ENCODE data around the gene MAST3. TPM values are rescaled to one million over a fixed set of nuclear protein-coding genes. Genes with fewer than 3 reads are reported as not detected.

The MAST3 gene
- total and polyA plus RNA-seq, 2 of the 13 experiments (the other 11 are each of a cell fraction or from before 2014, with no cell fraction given) = 4.1 to 4.6 TPM

GRCh38 chr19:18171605-18172327 is 74.2 kb downstream of the MAST3 start:
- ATAC-seq (no peak), DNase-seq (ENCODE audit: low spot score) (no peak), FAIRE-seq (no peak)
- H3K4me2 ChIP-seq (ENCODE audit: low read depth, low read length) = no peak overlapping the region
- intact Hi-C loops (cut with micrococcal nuclease; ENCODE audit: unreplicated experiment) = no loop called here
- 0 out of 2 replicates have a peak, but pooled peaks cover 3% of the 10 kb centered on the region for H4K20me1 ChIP-seq (ENCODE audit: insufficient read depth, low read length)
- H3K4me3 ChIP-seq (replicated peaks in 1 of 3; ENCODE audit: insufficient read depth in 1 of 3, low read depth in 2 of 3, low read length in 3 of 3) = no peak overlapping the region
- BruUV-seq (replicated peaks) = no TSS peak
- H2AFZ ChIP-seq (ENCODE audit: low read length) = no peak overlapping the region
- no peaks in the 10 kb centered on the region for H3K9me3 ChIP-seq (ENCODE audit: low read length)
- H3K36me3 ChIP-seq (replicated peaks in 1 of 2; ENCODE audit: control insufficient read depth in 1 of 2, insufficient read depth in 2 of 2, low read length in 2 of 2) = peaks cover 8 to 24% of the 10 kb centered on the region in 2 experiments
- no peaks in the 10 kb centered on the region for H3K79me2 ChIP-seq (ENCODE audit: insufficient read depth, low read length)
- WGBS (ENCODE audit: low lambda C conversion rate) = 94% methylated on average over 8 of the region's 8 CpGs
- POLR2A ChIA-PET = interaction anchor here (0.7 to 1.7 kb wide), 3 partner anchors 21 to 62 kb away, joined by 3 to 4 read pairs (median 3); partner anchors contain the start of gene MPV17L2
- CTCF ChIA-PET (ENCODE audit: low intra/inter-chr PET ratio, low total read pairs) = no interaction called here
- H3K9ac ChIP-seq (ENCODE audit: insufficient read depth, low read depth, low read length) = no peak overlapping the region
- peaks cover 14% of the 10 kb centered on the region for H3K4me1 ChIP-seq (ENCODE audit: insufficient read depth, low read length)
- H3K27me3 ChIP-seq (ENCODE audit: control insufficient read depth in 1 of 2, insufficient read depth in 2 of 2, low read length in 2 of 2) = no peaks in the 10 kb centered on the region
- no peak overlapping the region for H3K27ac ChIP-seq (ENCODE audit: extremely low read length, insufficient read depth, low read length)
- in situ Hi-C loops (cut with HindIII; ENCODE audit: extremely low pct_ligation_motif_present, low pct_unique_long_range_greater_than_20kb) = loop anchor here (10.0 kb wide), 1 partner anchor 167 kb away; the partner anchor contains the start of gene ARRDC2
- TF ChIP-seq ZNF446 (CRISPR knock-in tag; IDR thresholded peaks at IDR 0.05) = no peak
- TF ChIP-seq ZNF567 (CRISPR knock-in tag; IDR thresholded peaks at IDR 0.05; ENCODE audit: borderline replicate concordance) = no peak
- no peak for TF ChIP-seq NAIF1 (CRISPR knock-in tag; IDR thresholded peaks at IDR 0.05; ENCODE audit: borderline replicate concordance)
- no peak for TF ChIP-seq NFIC (IDR thresholded peaks at IDR 0.05; ENCODE audit: low read length)
- no peak for TF ChIP-seq SMC3 (IDR thresholded peaks at IDR 0.05; ENCODE audit: low read length)
- TF ChIP-seq BORCS8-MEF2B (CRISPR knock-in tag; IDR thresholded peaks at IDR 0.05) = peak; percentile 29; the same call in 1 of the 2 replicates
- TF ChIP-seq POLR2A (IDR thresholded peaks at IDR 0.05; ENCODE audit: insufficient read depth in 1 of 2, low read depth in 2 of 2, low read length in 2 of 2) = peak in 1 of 2 experiments; percentile 39; a peak in 1 of 4 replicates
- TF ChIP-seq SP5 (CRISPR knock-in tag; IDR thresholded peaks at IDR 0.05; ENCODE audit: borderline replicate concordance, low read depth) = no peak
- TF ChIP-seq, protein P1, sequence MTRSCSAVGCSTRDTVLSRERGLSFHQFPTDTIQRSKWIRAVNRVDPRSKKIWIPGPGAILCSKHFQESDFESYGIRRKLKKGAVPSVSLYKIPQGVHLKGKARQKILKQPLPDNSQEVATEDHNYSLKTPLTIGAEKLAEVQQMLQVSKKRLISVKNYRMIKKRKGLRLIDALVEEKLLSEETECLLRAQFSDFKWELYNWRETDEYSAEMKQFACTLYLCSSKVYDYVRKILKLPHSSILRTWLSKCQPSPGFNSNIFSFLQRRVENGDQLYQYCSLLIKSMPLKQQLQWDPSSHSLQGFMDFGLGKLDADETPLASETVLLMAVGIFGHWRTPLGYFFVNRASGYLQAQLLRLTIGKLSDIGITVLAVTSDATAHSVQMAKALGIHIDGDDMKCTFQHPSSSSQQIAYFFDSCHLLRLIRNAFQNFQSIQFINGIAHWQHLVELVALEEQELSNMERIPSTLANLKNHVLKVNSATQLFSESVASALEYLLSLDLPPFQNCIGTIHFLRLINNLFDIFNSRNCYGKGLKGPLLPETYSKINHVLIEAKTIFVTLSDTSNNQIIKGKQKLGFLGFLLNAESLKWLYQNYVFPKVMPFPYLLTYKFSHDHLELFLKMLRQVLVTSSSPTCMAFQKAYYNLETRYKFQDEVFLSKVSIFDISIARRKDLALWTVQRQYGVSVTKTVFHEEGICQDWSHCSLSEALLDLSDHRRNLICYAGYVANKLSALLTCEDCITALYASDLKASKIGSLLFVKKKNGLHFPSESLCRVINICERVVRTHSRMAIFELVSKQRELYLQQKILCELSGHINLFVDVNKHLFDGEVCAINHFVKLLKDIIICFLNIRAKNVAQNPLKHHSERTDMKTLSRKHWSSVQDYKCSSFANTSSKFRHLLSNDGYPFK (CRISPR knock-in tag; IDR thresholded peaks at IDR 0.05; ENCODE audit: borderline replicate concordance) = no peak
- TF ChIP-seq, protein P2, sequence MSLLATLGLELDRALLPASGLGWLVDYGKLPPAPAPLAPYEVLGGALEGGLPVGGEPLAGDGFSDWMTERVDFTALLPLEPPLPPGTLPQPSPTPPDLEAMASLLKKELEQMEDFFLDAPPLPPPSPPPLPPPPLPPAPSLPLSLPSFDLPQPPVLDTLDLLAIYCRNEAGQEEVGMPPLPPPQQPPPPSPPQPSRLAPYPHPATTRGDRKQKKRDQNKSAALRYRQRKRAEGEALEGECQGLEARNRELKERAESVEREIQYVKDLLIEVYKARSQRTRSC (CRISPR knock-in tag; IDR thresholded peaks at IDR 0.05; ENCODE audit: low read depth) = no peak
- no peak for TF ChIP-seq ZNF879 (CRISPR knock-in tag; IDR thresholded peaks at IDR 0.05)
- no peak for TF ChIP-seq GZF1 (CRISPR knock-in tag; IDR thresholded peaks at IDR 0.05)
- TF ChIP-seq NFE2L2 (IDR thresholded peaks at IDR 0.05; ENCODE audit: low read length) = no peak
- no peak for TF ChIP-seq ZNF34 (CRISPR knock-in tag; IDR thresholded peaks at IDR 0.05; ENCODE audit: borderline replicate concordance)
- TF ChIP-seq ZMYM3 (CRISPR knock-in tag; IDR thresholded peaks at IDR 0.05) = 0 out of 2 replicates have a peak, but pooled peaks have one; percentile 46
- no peak for TF ChIP-seq JUN (CRISPR knock-in tag; IDR thresholded peaks at IDR 0.05)
- TF ChIP-seq TBX3 (IDR thresholded peaks at IDR 0.05; ENCODE audit: borderline replicate concordance) = no peak
- TF ChIP-seq NR2C2 (CRISPR knock-in tag; IDR thresholded peaks at IDR 0.05; ENCODE audit: borderline replicate concordance) = no peak
- TF ChIP-seq TCF12 (IDR thresholded peaks at IDR 0.05) = no peak
- TF ChIP-seq TCF12 (CRISPR knock-in tag; IDR thresholded peaks at IDR 0.05) = no peak
- TF ChIP-seq ZNF337 (CRISPR knock-in tag; IDR thresholded peaks at IDR 0.05; ENCODE audit: borderline replicate concordance, low read depth) = no peak
- no peak for TF ChIP-seq IRF2 (CRISPR knock-in tag; IDR thresholded peaks at IDR 0.05)
- TF ChIP-seq ZNF83 (CRISPR knock-in tag; IDR thresholded peaks at IDR 0.05; ENCODE audit: borderline replicate concordance) = no peak
- TF ChIP-seq MIER2 (CRISPR knock-in tag; IDR thresholded peaks at IDR 0.05) = no peak
- TF ChIP-seq ZNF768 (CRISPR knock-in tag; IDR thresholded peaks at IDR 0.05) = peak; percentile 90; the same call in 1 of the 2 replicates

All from HepG2 (cell line).